GM23248 (cell line): ENCODE data around the gene ABLIM2.

Source experiments
- EZH2 ChIP-seq: fragments of 200-600 bp; sonication (generic); IDR thresholded peaks from 2 replicates; pipeline ENCODE4 v1.6.1; 2018; ENCODE audit warnings: antibody characterized with exemption, mild to moderate bottlenecking; ENCODE audit not compliant: insufficient read depth, poor library complexity, severe bottlenecking
- EZH2phosphoT487 ChIP-seq: fragments of 200-600 bp; sonication (generic); IDR thresholded peaks from 2 replicates; pipeline ENCODE4 v1.6.1; 2018; ENCODE audit warnings: antibody characterized with exemption, moderate library complexity, mild to moderate bottlenecking, low read depth; ENCODE audit not compliant: insufficient read depth

GRCh38 chr4:7993671-7994070 is 164.9 kb downstream of the ABLIM2 start:
- TF ChIP-seq EZH2 (no peak), EZH2phosphoT487 (no peak)
